Activated CD4-positive, alpha-beta T cell treated with anti-CD3 and anti-CD28 coated beads, Interleukin-2, amount 50 U/mL, for 24 hours (primary cell): ENCODE results near the gene MUC16.
"Not testable (repeated sequence)": the region's sequence is repeated elsewhere in the genome, so short reads cannot be mapped to it uniquely, and the experiment has no call there.

Experiments
- DNase-seq, 2 donors: peaks; one replicate each; pipeline ENCODE4 v3.0.0-alpha.2; 2020; ENCODE audit warnings: low read depth in 1 of 2, low spot score in 1 of 2

MUC16 gene

GRCh38 chr19:9009935-9010651, at the start of gene MUC16:
TSS of gene MUC16 (minus strand) at chr19:9010409.
- DNase-seq, result no peak

- no peak for DNase-seq
These were observed 48.9 kb upstream of the MUC16 start for GRCh38 chr19:9058905-9059667.

GRCh38 chr19:9057505-9058258, 47.5 kb upstream of the MUC16 start:
- no peak for DNase-seq

- not testable (repeated sequence) for DNase-seq
These were observed 45.9 kb upstream of the MUC16 start for GRCh38 chr19:9056131-9056530.

- DNase-seq, result no peak
These were observed 44.6 kb upstream of the MUC16 start for GRCh38 chr19:9054765-9055164.

GRCh38 chr19:9054207-9054606, 44.0 kb upstream of the MUC16 start:
- no peak for DNase-seq

GRCh38 chr19:9053674-9054073, 43.5 kb upstream of the MUC16 start:
- DNase-seq, result not testable (repeated sequence)

GRCh38 chr19:9052894-9053293, 42.7 kb upstream of the MUC16 start:
- DNase-seq, result no peak

- DNase-seq, result no peak
These were observed 36.5 kb upstream of the MUC16 start for GRCh38 chr19:9046694-9047093.

- DNase-seq, result no peak
These were observed 34.2 kb upstream of the MUC16 start for GRCh38 chr19:9044449-9044848.

- DNase-seq, result no peak
These were observed 33.3 kb upstream of the MUC16 start for GRCh38 chr19:9043524-9043923.

GRCh38 chr19:9041023-9041422, 30.8 kb upstream of the MUC16 start:
- no peak for DNase-seq

- DNase-seq, result no peak
These were observed 29.9 kb upstream of the MUC16 start for GRCh38 chr19:9040131-9040530.

- DNase-seq, result no peak
These were observed 29.5 kb upstream of the MUC16 start for GRCh38 chr19:9039728-9040127.

GRCh38 chr19:9037400-9038062, 27.3 kb upstream of the MUC16 start:
- DNase-seq, result no peak

GRCh38 chr19:9032136-9032631, 22.0 kb upstream of the MUC16 start:
- DNase-seq, result no peak

- no peak for DNase-seq
These were observed 8.1 kb upstream of the MUC16 start for GRCh38 chr19:9018163-9018875.

GRCh38 chr19:9014803-9015202, 4.6 kb upstream of the MUC16 start:
- no peak for DNase-seq

GRCh38 chr19:9013988-9014387, 3.8 kb upstream of the MUC16 start:
- DNase-seq, result no peak

- DNase-seq, result no peak
These were observed 1.7 kb upstream of the MUC16 start for GRCh38 chr19:9011875-9012274.

- no peak for DNase-seq
These were observed 484 bp upstream of the MUC16 start for GRCh38 chr19:9010693-9011092.
